OCI-LY1 (cell line): ENCODE data around the gene FAM221A.

Source experiments
- H2AFZ ChIP-seq: fragments of 200-600 bp; sonication (generic), shearing (Covaris generic); 2 replicates; pipeline ENCODE4 v1.6.0; 2014; ENCODE audit warnings: antibody characterized with exemption, mild to moderate bottlenecking, low read length
- H3F3A ChIP-seq: fragments of 200-600 bp; sonication (generic), shearing (Covaris generic); 2 replicates; pipeline ENCODE4 v1.6.0; 2014; ENCODE audit warnings: mild to moderate bottlenecking, antibody characterized with exemption, low read length, moderate library complexity; ENCODE audit not compliant: insufficient read depth
- H3K27ac ChIP-seq: fragments of 200-600 bp; sonication (generic); 2 replicates; pipeline ENCODE4 v1.5.1; 2014; ENCODE audit warnings: low read length, mixed run types, mild to moderate bottlenecking, low read depth; ENCODE audit not compliant: poor library complexity, severe bottlenecking
- H3K27me3 ChIP-seq: fragments of 200-600 bp; sonication (generic); 2 replicates; pipeline ENCODE4 v1.6.0; 2014; ENCODE audit warnings: antibody characterized with exemption, mild to moderate bottlenecking, low read length, moderate library complexity; ENCODE audit not compliant: insufficient read depth
- H3K36me3 ChIP-seq: fragments of 200-600 bp; sonication (generic); 2 replicates; pipeline ENCODE4 v1.6.1; 2014; ENCODE audit warnings: mild to moderate bottlenecking, antibody characterized with exemption, low read length, moderate library complexity, mixed read lengths; ENCODE audit not compliant: insufficient read depth
- H3K4me1 ChIP-seq: fragments of 200-600 bp; sonication (generic); 2 replicates; pipeline ENCODE4 v1.5.1; 2014; ENCODE audit warnings: mild to moderate bottlenecking, low read length, moderate library complexity; ENCODE audit not compliant: insufficient read depth, severe bottlenecking
- H3K4me2 ChIP-seq: fragments of 200-600 bp; sonication (generic), shearing (Covaris generic); 2 replicates; pipeline ENCODE4 v1.6.1; 2014; ENCODE audit warnings: low read length
- H3K4me3 ChIP-seq: fragments of 200-600 bp; sonication (generic); 2 replicates; pipeline ENCODE4 v1.5.1; 2014; ENCODE audit warnings: low read length, low read depth, mild to moderate bottlenecking, mixed read lengths; ENCODE audit not compliant: poor library complexity, severe bottlenecking
- H3K79me2 ChIP-seq: fragments of 200-600 bp; shearing (Covaris generic); 2 replicates; pipeline ENCODE4 v1.6.1; 2016; ENCODE audit warnings: mixed run types, low read length, mixed read lengths; ENCODE audit not compliant: insufficient read depth
- H3K9ac ChIP-seq: fragments of 200-600 bp; sonication (generic), shearing (Covaris generic); 2 replicates; pipeline ENCODE4 v1.6.1; 2014; ENCODE audit warnings: mild to moderate bottlenecking, low read length, mixed read lengths
- H3K9me2 ChIP-seq: fragments of 200-600 bp; sonication (generic), shearing (Covaris generic); 2 replicates; pipeline ENCODE4 v1.6.1; 2014; ENCODE audit warnings: low read depth, mild to moderate bottlenecking, low read length, mixed read lengths
- H3K9me3 ChIP-seq: fragments of 200-600 bp; shearing (Covaris generic); 2 replicates; pipeline ENCODE4 v1.6.1; 2014; ENCODE audit warnings: low read length, mixed read lengths
- H4K20me1 ChIP-seq: fragments of 200-600 bp; sonication (generic), shearing (Covaris generic); 2 replicates; pipeline ENCODE4 v1.6.0; 2016; ENCODE audit warnings: mild to moderate bottlenecking, low read length; ENCODE audit not compliant: insufficient read depth
- EZH2 ChIP-seq: fragments of 200-600 bp; sonication (generic), shearing (Covaris generic); IDR thresholded peaks from 2 replicates; pipeline ENCODE4 v1.8.0; 2017; ENCODE audit warnings: borderline replicate concordance, mixed run types, mild to moderate bottlenecking, antibody characterized with exemption, low read length, moderate library complexity, mixed read lengths
- TF ChIP-seq, protein P1 (sequence below): fragments of 200-600 bp; sonication (generic), shearing (Covaris generic); IDR thresholded peaks from 2 replicates; pipeline ENCODE4 v1.5.1; 2017; ENCODE audit warnings: mild to moderate bottlenecking, antibody characterized with exemption, low read length, moderate library complexity, mixed read lengths

The FAM221A gene

DNA sequence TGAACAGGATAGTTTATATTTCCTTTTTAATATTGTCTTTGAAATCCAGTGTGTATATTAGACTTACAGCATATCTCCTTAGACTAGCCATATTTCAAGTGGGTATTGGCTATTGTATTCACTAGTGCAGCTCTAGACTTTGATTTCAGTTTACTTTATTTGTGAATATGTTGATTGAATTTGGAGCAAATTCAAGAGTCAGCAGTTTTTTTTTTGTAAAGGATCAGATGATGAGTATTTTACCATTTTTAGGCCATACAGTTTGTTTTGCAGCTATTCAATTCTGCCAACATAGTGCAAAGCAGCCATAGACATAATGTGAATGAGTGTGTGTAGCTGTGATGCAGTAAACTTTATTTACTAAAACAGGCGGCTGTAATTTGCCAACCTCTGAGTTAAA, 34.6 kb downstream of the FAM221A start:
- no peak overlapping the region for H3K27ac ChIP-seq
- TF ChIP-seq, protein P1, sequence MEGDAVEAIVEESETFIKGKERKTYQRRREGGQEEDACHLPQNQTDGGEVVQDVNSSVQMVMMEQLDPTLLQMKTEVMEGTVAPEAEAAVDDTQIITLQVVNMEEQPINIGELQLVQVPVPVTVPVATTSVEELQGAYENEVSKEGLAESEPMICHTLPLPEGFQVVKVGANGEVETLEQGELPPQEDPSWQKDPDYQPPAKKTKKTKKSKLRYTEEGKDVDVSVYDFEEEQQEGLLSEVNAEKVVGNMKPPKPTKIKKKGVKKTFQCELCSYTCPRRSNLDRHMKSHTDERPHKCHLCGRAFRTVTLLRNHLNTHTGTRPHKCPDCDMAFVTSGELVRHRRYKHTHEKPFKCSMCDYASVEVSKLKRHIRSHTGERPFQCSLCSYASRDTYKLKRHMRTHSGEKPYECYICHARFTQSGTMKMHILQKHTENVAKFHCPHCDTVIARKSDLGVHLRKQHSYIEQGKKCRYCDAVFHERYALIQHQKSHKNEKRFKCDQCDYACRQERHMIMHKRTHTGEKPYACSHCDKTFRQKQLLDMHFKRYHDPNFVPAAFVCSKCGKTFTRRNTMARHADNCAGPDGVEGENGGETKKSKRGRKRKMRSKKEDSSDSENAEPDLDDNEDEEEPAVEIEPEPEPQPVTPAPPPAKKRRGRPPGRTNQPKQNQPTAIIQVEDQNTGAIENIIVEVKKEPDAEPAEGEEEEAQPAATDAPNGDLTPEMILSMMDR: no peak
- no peak for TF ChIP-seq EZH2

DNA sequence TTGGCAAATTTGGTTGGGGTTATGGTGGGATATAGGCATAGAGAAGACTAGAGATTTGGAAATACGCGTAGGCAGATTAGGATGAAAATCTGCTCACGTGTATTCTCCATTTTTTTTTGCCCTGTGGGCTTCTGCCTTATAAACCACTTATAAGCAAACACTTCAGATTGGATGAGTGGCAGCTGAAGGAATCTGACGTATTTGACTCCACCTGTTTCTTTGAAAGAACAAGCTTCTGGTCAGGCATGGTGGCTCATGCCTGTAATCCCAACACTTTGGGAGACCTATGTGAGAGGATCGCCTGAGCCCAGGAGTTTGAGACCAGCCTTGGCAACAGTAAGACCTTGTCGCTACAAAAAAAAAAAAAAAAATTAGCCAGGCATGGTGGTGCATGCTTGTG, 35.1 kb downstream of the FAM221A start:
- Histone ChIP-seq H3K4me1 (no peaks in the 10 kb centered on the region), H3K9ac (no peak overlapping the region), H3K27me3 (no peaks in the 10 kb centered on the region; the same call in 1 of the 2 replicates), H2AFZ (no peak overlapping the region), H3K36me3 (no peaks in the 10 kb centered on the region), H3K9me2 (no peaks in the 10 kb centered on the region), H3F3A (no peaks in the 10 kb centered on the region), H3K4me2 (no peak overlapping the region), H4K20me1 (no peaks in the 10 kb centered on the region), H3K27ac (no peak overlapping the region), H3K9me3 (no peaks in the 10 kb centered on the region), H3K4me3 (no peak overlapping the region), H3K79me2 (no peaks in the 10 kb centered on the region)
- TF ChIP-seq, protein P1: no peak
- no peak for TF ChIP-seq EZH2

More for the DNA sequence above, 34.6 kb downstream of the FAM221A start:
- Histone ChIP-seq H3K9me2 (no peaks in the 10 kb centered on the region), H3K4me1 (no peaks in the 10 kb centered on the region), H3K36me3 (no peaks in the 10 kb centered on the region), H3K9me3 (no peaks in the 10 kb centered on the region), H3K9ac (no peak overlapping the region), H3K27me3 (no peaks in the 10 kb centered on the region; the same call in 1 of the 2 replicates), H3K4me2 (no peak overlapping the region), H2AFZ (no peak overlapping the region), H4K20me1 (no peaks in the 10 kb centered on the region), H3K4me3 (no peak overlapping the region), H3F3A (no peaks in the 10 kb centered on the region), H3K79me2 (no peaks in the 10 kb centered on the region)

DNA sequence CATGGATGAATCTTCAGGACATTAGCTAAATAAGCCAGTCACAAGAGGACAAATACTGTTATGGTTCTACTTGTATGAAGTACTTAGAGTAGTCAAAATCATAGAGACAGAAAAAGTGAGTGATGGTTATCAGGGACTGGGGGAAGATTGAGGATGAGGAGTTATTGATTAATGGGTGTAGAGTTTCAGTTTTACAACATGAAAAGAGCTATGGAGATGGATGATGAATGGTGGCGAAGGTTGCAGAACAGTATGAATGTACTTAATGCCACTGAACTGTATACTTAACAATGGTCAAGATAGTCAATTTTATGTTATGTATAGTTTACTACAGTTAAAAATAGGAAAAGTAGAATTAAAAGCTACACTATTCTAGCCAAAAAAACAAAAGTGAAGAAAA, 37.8 kb downstream of the FAM221A start:
- TF ChIP-seq, protein P1: no peak
- no peak for TF ChIP-seq EZH2
- no peak overlapping the region for H3K27ac ChIP-seq

More for the DNA sequence above, 37.8 kb downstream of the FAM221A start:
- Histone ChIP-seq H3K79me2 (no peaks in the 10 kb centered on the region), H3K4me1 (no peaks in the 10 kb centered on the region), H3F3A (no peaks in the 10 kb centered on the region), H3K27me3 (no peaks in the 10 kb centered on the region), H3K4me3 (no peak overlapping the region), H3K9me2 (no peaks in the 10 kb centered on the region), H4K20me1 (no peaks in the 10 kb centered on the region), H3K9ac (no peak overlapping the region), H3K36me3 (no peaks in the 10 kb centered on the region), H3K4me2 (no peak overlapping the region), H3K9me3 (no peaks in the 10 kb centered on the region), H2AFZ (no peak overlapping the region)
